Progenitor cell of endocrine pancreas (in vitro differentiated cells): Measurements from ENCODE around the gene LRP5. TPM values are rescaled to one million over a fixed set of nuclear protein-coding genes. Genes with fewer than 3 reads are reported as not detected.

Source experiments
- DNase-seq: peaks from one replicate; pipeline ENCODE4 v3.0.0; 2021; ENCODE audit warnings: low spot score; ENCODE audit not compliant: unreplicated experiment
- H3K27ac Mint-ChIP-seq: 2 replicates; pipeline ENCODE4 v1.8.0; 2021; ENCODE audit warnings: mild to moderate bottlenecking, moderate library complexity, mixed read lengths
- H3K27me3 Mint-ChIP-seq: 2 replicates; pipeline ENCODE4 v1.8.0; 2021; ENCODE audit warnings: mixed read lengths
- H3K36me3 Mint-ChIP-seq: 2 replicates; pipeline ENCODE4 v1.8.0; 2022; ENCODE audit warnings: mixed read lengths; ENCODE audit not compliant: insufficient read depth
- H3K4me1 Mint-ChIP-seq: 2 replicates; pipeline ENCODE4 v1.8.0; 2021; ENCODE audit warnings: low read depth, mixed read lengths
- H3K4me3 Mint-ChIP-seq: 2 replicates; pipeline ENCODE4 v1.8.0; 2021; ENCODE audit warnings: low read depth, mild to moderate bottlenecking, moderate library complexity, mixed read lengths
- H3K9me3 Mint-ChIP-seq: 2 replicates; pipeline ENCODE4 v1.8.0; 2021; ENCODE audit warnings: low read depth, mixed read lengths
- total RNA-seq: library from RNA; stranded (reverse); gene quantifications from 2 replicates; pipeline ENCODE4 v1.2.1, GENCODE V29; 2021
- TF ChIP-seq, protein P1 (sequence below): fragments of 200-600 bp; sonication (generic); IDR thresholded peaks from one replicate; pipeline ENCODE4 v1.5.0; 2021; ENCODE audit warnings: antibody characterized with exemption, mild to moderate bottlenecking; ENCODE audit not compliant: unreplicated experiment

Gene LRP5
- total RNA-seq, 1 donor from 2014 or later: 115 TPM

DNA sequence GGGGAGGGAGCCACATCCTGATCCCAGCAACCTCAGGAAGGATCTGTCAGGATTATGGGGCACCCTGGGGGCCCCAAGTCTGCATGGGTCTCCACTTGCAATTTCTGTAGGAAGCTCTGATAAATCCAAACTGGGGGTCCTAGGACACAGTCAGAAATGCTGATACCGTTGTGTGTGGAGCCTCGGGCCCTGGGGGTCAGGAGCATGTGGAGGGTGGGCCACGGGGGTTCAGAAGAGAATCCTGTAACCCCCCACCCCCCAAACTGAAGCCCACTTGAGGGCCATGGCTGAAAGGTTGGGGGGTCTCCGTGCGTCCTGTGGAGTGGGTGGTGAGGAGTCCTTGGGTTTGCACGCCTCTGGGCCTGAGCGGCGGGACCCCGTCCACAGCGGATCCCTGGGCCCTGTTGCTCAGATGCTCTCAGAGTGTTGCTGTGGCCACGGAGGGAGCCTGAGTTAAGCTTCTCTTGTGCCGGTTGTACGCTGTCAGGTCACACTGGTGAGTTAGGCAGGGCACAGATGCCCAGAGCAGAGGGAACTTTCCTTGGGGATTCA is 72.2 kb downstream of the LRP5 start:
- TF ChIP-seq, protein P1, sequence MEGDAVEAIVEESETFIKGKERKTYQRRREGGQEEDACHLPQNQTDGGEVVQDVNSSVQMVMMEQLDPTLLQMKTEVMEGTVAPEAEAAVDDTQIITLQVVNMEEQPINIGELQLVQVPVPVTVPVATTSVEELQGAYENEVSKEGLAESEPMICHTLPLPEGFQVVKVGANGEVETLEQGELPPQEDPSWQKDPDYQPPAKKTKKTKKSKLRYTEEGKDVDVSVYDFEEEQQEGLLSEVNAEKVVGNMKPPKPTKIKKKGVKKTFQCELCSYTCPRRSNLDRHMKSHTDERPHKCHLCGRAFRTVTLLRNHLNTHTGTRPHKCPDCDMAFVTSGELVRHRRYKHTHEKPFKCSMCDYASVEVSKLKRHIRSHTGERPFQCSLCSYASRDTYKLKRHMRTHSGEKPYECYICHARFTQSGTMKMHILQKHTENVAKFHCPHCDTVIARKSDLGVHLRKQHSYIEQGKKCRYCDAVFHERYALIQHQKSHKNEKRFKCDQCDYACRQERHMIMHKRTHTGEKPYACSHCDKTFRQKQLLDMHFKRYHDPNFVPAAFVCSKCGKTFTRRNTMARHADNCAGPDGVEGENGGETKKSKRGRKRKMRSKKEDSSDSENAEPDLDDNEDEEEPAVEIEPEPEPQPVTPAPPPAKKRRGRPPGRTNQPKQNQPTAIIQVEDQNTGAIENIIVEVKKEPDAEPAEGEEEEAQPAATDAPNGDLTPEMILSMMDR: no peak
- no peaks in the 10 kb centered on the region for H3K9me3 Mint-ChIP-seq

DNA sequence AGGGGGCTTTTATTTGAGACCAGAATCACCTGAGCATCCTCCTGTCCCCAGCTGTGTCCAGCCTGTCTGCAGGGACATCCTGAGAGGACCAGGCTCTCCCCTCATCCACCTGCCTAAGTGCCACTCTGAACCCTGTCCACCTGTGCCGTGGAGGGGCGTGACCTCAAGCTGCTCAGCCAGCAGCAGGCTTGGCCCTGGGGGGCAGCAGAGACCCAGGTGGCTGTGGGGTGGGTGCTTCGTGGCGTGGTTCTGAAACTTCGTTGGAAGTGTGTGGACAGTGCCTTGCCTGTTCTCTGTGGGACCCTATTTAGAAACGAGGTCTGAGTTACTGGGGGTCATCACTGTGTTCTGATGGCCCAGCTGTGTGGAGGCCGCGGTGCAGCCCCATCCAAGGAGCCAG is 72.7 kb downstream of the LRP5 start:
- Mint-ChIP-seq H3K4me3 (no peak overlapping the region), H3K36me3 (peaks cover 5% of the 10 kb centered on the region)

More for the DNA sequence above, 72.2 kb downstream of the LRP5 start:
- peaks cover 5% of the 10 kb centered on the region for H3K36me3 Mint-ChIP-seq
- peaks cover 16% of the 10 kb centered on the region for H3K4me1 Mint-ChIP-seq
- H3K27me3 Mint-ChIP-seq: no peaks in the 10 kb centered on the region
- DNase-seq: no peak
- H3K27ac Mint-ChIP-seq: no peak overlapping the region
- no peak overlapping the region for H3K4me3 Mint-ChIP-seq

DNA sequence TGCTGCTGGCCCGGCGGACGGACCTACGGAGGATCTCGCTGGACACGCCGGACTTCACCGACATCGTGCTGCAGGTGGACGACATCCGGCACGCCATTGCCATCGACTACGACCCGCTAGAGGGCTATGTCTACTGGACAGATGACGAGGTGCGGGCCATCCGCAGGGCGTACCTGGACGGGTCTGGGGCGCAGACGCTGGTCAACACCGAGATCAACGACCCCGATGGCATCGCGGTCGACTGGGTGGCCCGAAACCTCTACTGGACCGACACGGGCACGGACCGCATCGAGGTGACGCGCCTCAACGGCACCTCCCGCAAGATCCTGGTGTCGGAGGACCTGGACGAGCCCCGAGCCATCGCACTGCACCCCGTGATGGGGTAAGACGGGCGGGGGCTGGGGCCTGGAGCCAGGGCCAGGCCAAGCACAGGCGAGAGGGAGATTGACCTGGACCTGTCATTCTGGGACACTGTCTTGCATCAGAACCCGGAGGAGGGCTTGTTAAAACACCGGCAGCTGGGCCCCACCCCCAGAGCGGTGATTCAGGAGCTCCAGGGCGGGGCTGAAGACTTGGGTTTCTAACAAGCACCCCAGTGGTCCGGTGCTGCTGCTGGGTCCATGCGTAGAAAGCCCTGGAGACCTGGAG is 74.1 kb downstream of the LRP5 start:
- Mint-ChIP-seq H3K27ac (no peak overlapping the region), H3K9me3 (no peaks in the 10 kb centered on the region), H3K36me3 (peaks cover 9% of the 10 kb centered on the region), H3K27me3 (no peaks in the 10 kb centered on the region), H3K4me1 (no peaks in the 10 kb centered on the region), H3K4me3 (no peak overlapping the region)
- DNase-seq: no peak
- TF ChIP-seq, protein P1: no peak

More for the DNA sequence above, 72.7 kb downstream of the LRP5 start:
- Mint-ChIP-seq H3K4me1 (peaks cover 11% of the 10 kb centered on the region), H3K9me3 (no peaks in the 10 kb centered on the region), H3K27me3 (no peaks in the 10 kb centered on the region), H3K27ac (no peak overlapping the region)
- TF ChIP-seq, protein P1: no peak
- no peak for DNase-seq

DNA sequence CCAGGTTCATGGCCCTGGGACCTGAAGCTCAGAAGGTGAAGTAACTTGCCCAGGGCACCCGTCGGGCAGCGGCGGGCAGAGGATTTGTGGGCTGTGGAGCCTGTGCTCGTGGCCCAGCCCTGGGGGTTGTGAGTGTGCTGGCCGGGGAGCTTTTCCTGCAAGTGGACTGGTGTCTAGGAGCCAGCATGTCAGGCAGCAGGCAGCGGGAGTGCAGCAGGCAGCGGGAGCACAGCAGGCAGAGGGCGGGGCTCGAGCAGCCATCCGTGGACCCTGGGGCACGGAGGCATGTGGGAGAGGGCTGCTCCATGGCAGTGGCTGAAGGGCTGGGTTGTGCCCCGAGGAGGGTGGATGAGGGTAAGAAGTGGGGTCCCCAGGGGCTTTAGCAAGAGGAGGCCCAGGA is 75.4 kb downstream of the LRP5 start:
- Mint-ChIP-seq H3K36me3 (peaks cover 13% of the 10 kb centered on the region), H3K9me3 (no peaks in the 10 kb centered on the region), H3K4me1 (no peaks in the 10 kb centered on the region), H3K4me3 (no peak overlapping the region), H3K27me3 (no peaks in the 10 kb centered on the region), H3K27ac (no peak overlapping the region)
- TF ChIP-seq, protein P1: no peak
- DNase-seq: no peak

DNA sequence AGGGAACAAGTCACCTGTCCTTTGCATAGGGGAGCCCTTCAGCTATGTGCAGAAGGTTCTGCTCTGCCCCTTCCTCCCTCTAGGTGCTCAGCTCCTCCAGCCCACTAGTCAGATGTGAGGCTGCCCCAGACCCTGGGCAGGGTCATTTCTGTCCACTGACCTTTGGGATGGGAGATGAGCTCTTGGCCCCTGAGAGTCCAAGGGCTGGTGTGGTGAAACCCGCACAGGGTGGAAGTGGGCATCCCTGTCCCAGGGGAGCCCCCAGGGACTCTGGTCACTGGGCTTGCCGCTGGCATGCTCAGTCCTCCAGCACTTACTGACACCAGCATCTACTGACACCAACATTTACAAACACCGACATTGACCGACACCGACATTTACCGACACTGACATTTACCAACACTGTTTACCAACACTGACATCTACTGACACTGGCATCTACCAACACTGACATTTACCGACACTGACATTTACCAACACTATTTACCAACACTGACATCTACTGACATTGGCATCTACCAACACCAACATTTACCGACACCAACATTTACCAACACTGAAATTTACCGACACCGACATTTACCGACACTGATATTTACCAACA is 76.3 kb downstream of the LRP5 start:
- TF ChIP-seq, protein P1: no peak
- Mint-ChIP-seq H3K4me1 (no peaks in the 10 kb centered on the region), H3K4me3 (no peak overlapping the region), H3K9me3 (no peaks in the 10 kb centered on the region), H3K27ac (no peak overlapping the region), H3K36me3 (peaks cover 15% of the 10 kb centered on the region), H3K27me3 (no peaks in the 10 kb centered on the region)
- no peak for DNase-seq
